ENCODE data around the gene GOLGA8M. TPM values are rescaled to one million over a fixed set of nuclear protein-coding genes. Genes with fewer than 3 reads are reported as not detected.
"Not testable (repeated sequence)": the region's sequence is repeated elsewhere in the genome, so short reads cannot be mapped to it uniquely, and the experiment has no call there.

Gene GOLGA8M
- total RNA-seq, 1 donor, result 1.1 TPM

DNA sequence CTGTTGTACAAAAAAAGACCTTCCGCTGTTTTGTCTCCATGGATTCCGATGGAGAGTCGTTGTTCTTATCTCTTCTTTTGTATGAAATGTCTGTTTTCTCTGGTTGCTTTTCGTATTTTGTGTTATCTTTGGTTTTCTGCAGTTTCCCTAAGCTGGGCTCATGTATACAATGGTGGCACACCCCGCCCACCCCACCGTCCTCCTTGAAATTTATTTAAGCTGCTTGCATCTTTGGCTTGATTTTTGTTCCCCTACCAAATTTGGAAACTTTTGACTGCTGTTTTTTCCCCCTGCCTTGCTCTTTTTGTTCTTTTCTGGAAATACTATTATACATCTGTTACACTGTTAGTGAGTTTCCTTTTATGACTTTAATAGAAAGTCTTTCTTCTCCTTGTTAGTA lies 47.6 kb downstream of the GOLGA8M start:
- not testable (repeated sequence) for DNase-seq (ENCODE audit: low read depth in 2 of 3, low spot score in 2 of 3)

- DNase-seq (ENCODE audit: low read depth in 2 of 3, low spot score in 2 of 3), result not testable (repeated sequence)
Observed at GRCh38 chr15:28663717-28664116, 48.5 kb downstream of the GOLGA8M start.

GRCh38 chr15:28660750-28661149 lies 51.5 kb downstream of the GOLGA8M start:
- DNase-seq (ENCODE audit: low read depth in 2 of 3, low spot score in 2 of 3), result not testable (repeated sequence)

DNA sequence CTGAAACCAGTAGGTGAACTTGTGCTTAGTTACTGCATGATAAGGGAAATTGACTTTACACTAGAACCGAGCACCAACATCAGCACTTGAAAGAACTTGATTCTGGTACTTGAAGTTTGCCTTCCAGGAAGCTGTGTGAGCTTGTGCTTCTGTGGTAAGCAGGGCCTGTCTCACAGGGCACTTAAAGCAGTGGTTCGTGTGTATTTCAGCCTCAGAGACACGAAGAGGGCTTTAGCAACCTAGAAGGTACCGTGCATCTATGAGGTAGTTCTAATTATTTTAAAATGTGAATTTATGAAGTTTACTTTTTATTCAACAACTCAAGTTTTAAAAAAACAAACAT lies 56.2 kb downstream of the GOLGA8M start:
- not testable (repeated sequence) for DNase-seq (ENCODE audit: low read depth in 2 of 3, low spot score in 2 of 3)

DNA sequence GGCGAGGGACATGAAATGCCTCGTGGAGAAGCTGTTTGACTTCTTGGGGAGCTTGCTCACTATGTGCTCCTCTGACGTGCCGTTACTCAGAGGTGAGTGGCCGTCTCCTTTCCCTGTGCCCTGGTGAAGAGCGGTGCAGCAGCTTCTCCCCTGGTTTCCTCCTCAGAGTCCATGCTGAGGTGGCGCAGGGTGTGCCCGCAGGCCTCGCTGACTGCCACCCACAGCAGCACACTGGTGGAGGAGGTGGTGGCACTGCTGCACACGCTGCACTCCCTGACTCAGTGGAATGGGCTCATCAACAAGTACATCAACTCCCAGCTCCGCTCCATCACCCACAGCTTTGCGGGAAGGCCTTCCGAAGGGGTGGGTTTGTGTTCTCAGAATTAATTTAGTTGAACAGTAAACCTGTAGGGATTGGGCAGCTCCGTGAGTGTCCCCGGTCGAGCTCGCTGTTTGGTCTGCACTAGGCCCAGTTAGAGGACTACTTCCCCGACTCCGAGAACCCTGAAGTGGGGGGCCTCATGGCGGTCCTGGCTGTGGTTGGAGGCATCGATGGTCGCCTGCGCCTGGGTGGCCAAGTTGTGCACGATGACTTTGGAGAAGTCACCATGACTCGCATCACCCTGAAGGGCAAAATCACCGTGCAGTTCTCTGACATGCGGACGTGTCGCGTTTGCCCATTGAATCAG lies 56.7 kb downstream of the GOLGA8M start:
- DNase-seq (ENCODE audit: low read depth in 2 of 3, low spot score in 2 of 3), result not testable (repeated sequence)

GRCh38 chr15:28654194-28654593 lies 58.0 kb downstream of the GOLGA8M start:
- DNase-seq (ENCODE audit: low read depth in 2 of 3, low spot score in 2 of 3), result not testable (repeated sequence)

- DNase-seq (ENCODE audit: low read depth in 2 of 3, low spot score in 2 of 3), result not testable (repeated sequence)
Observed at GRCh38 chr15:28652538-28652937, 59.7 kb downstream of the GOLGA8M start.

Small RNAs within 50 kb of the gene (small RNA-seq; reads per million reads assigned to genes)
- gene RN7SL719P, result not detected

Other genes starting within 250 kb of the GOLGA8M start
- gene GOLGA8G, start 179.4 kb downstream of the GOLGA8M start, total RNA-seq, result not detected
- gene GOLGA6L25, start 158.9 kb downstream of the GOLGA8M start, total RNA-seq, result not detected
- not detected for gene GOLGA6L7, start 136.2 kb upstream of the GOLGA8M start, total RNA-seq
- 7.5 TPM for gene APBA2, start 173.6 kb upstream of the GOLGA8M start, total RNA-seq

Measured in hematopoietic multipotent progenitor cell (in vitro differentiated cells).